ENCODE data around the gene BPGM. TPM values are rescaled to one million over a fixed set of nuclear protein-coding genes. Genes with fewer than 3 reads are reported as not detected.

Gene BPGM
- total RNA-seq, 1 experiment from 2014 or later: 32.5 TPM

DNA sequence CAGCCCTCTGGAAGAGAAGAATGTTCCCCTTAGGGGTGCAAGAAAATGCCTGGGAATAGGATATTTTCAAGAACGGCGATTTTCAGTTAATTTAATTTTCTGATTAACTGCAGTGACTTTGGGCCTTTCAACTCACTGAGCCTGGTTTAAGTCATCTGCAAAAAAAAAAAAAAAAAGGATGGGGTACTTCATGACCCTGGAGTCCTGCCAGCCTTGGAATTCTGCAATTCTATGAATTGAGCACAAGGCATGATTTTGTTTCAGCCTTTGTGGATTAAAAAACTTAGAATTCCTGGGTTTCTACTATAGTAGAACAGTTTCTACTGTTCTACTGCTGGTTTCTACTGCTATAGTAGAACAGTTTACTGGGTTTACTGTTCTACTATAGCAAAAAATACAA lies 74.5 kb downstream of the BPGM start:
- Mint-ChIP-seq H3K27me3 (ENCODE audit: unreplicated experiment) (no peaks in the 10 kb centered on the region), H3K36me3 (ENCODE audit: insufficient read depth, unreplicated experiment) (no peaks in the 10 kb centered on the region), H3K4me3 (ENCODE audit: low read depth, unreplicated experiment) (no peak overlapping the region), H3K27ac (ENCODE audit: unreplicated experiment) (no peak overlapping the region), H3K9me3 (ENCODE audit: low read depth, unreplicated experiment) (no peaks in the 10 kb centered on the region), H3K4me1 (ENCODE audit: low read depth, unreplicated experiment) (peaks cover 8% of the 10 kb centered on the region)
- CTCF ChIA-PET: no interaction called here
- intact Hi-C loops (cut with micrococcal nuclease; ENCODE audit: unreplicated experiment): no loop called here
- no peak for DNase-seq
- TF ChIP-seq, protein P1, sequence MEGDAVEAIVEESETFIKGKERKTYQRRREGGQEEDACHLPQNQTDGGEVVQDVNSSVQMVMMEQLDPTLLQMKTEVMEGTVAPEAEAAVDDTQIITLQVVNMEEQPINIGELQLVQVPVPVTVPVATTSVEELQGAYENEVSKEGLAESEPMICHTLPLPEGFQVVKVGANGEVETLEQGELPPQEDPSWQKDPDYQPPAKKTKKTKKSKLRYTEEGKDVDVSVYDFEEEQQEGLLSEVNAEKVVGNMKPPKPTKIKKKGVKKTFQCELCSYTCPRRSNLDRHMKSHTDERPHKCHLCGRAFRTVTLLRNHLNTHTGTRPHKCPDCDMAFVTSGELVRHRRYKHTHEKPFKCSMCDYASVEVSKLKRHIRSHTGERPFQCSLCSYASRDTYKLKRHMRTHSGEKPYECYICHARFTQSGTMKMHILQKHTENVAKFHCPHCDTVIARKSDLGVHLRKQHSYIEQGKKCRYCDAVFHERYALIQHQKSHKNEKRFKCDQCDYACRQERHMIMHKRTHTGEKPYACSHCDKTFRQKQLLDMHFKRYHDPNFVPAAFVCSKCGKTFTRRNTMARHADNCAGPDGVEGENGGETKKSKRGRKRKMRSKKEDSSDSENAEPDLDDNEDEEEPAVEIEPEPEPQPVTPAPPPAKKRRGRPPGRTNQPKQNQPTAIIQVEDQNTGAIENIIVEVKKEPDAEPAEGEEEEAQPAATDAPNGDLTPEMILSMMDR (IDR thresholded peaks at IDR 0.05; ENCODE audit: unreplicated experiment): no peak
- no TSS peak for BruUV-seq (replicated peaks)

DNA sequence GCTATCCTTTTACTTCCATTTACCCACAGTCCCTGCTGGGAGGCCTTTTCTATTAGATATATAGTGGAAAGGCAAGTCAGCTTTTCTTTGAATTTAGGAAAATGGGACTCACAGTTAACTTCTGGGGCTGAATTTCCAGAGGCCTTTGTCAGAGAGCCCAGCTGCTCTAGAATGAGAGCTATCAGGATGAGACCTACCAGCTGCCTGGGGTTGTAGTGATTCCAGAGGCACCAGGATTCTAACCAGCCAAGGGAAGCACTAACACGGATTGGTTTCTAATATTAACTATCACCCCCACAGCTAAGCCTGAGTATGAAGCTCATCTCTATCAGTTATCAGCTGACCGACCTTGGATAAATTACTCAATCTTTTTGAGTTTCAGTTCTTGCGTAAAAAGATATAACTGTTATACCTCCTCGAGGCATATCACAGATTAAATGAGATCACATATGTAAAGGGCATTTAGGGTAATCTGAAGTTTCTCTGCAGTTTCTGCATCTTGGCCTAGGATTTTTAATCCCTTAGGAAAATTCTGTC lies 76.2 kb downstream of the BPGM start:
- DNase-seq: no peak
- Mint-ChIP-seq H3K4me1 (ENCODE audit: low read depth, unreplicated experiment) (peaks cover 8% of the 10 kb centered on the region), H3K4me3 (ENCODE audit: low read depth, unreplicated experiment) (no peak overlapping the region)

DNA sequence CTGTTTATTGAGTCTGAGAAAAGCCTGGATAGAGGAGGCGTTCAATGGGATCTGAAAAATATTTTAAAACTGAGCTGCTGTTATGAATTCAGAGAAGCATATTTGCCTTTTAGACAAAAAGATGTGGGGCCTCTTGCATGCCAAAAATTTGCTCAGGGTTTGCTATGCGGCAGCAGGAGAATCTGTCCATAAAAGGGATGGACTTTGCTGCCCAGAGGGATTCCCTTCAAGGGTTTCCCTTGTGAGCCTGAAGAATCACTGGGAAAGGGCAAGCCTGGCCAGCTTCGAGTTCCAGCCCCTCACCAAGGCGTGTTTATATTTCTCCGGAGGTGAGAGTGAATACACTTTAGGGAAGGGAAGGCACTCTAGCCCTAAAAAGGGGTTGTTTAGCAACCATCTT lies 77.2 kb downstream of the BPGM start:
- TF ChIP-seq, protein P1 (IDR thresholded peaks at IDR 0.05; ENCODE audit: unreplicated experiment): no peak
- BruUV-seq (replicated peaks): no TSS peak
- Mint-ChIP-seq H3K4me3 (ENCODE audit: low read depth, unreplicated experiment) (no peak overlapping the region), H3K27ac (ENCODE audit: unreplicated experiment) (no peak overlapping the region), H3K36me3 (ENCODE audit: insufficient read depth, unreplicated experiment) (no peaks in the 10 kb centered on the region), H3K27me3 (ENCODE audit: unreplicated experiment) (no peaks in the 10 kb centered on the region), H3K4me1 (ENCODE audit: low read depth, unreplicated experiment) (peaks cover 8% of the 10 kb centered on the region), H3K9me3 (ENCODE audit: low read depth, unreplicated experiment) (no peaks in the 10 kb centered on the region)
- CTCF ChIA-PET: interaction anchor here (0.7 to 2.3 kb wide), 5 partner anchors 67 to 230 kb away, joined by 3 to 8 read pairs (median 4); no protein-coding TSS in a partner anchor
- DNase-seq: no peak
- intact Hi-C loops (cut with micrococcal nuclease; ENCODE audit: unreplicated experiment): loop anchor here (1.0 kb wide), 1 partner anchor 219 kb away; no protein-coding TSS in a partner anchor

More for the DNA sequence above, 76.2 kb downstream of the BPGM start:
- H3K9me3 Mint-ChIP-seq (ENCODE audit: low read depth, unreplicated experiment): no peaks in the 10 kb centered on the region
- TF ChIP-seq, protein P1 (IDR thresholded peaks at IDR 0.05; ENCODE audit: unreplicated experiment): no peak
- no peaks in the 10 kb centered on the region for H3K36me3 Mint-ChIP-seq (ENCODE audit: insufficient read depth, unreplicated experiment)
- no TSS peak for BruUV-seq (replicated peaks)
- H3K27me3 Mint-ChIP-seq (ENCODE audit: unreplicated experiment): no peaks in the 10 kb centered on the region
- CTCF ChIA-PET: no interaction called here
- intact Hi-C loops (cut with micrococcal nuclease; ENCODE audit: unreplicated experiment): no loop called here
- no peak overlapping the region for H3K27ac Mint-ChIP-seq (ENCODE audit: unreplicated experiment)

DNA sequence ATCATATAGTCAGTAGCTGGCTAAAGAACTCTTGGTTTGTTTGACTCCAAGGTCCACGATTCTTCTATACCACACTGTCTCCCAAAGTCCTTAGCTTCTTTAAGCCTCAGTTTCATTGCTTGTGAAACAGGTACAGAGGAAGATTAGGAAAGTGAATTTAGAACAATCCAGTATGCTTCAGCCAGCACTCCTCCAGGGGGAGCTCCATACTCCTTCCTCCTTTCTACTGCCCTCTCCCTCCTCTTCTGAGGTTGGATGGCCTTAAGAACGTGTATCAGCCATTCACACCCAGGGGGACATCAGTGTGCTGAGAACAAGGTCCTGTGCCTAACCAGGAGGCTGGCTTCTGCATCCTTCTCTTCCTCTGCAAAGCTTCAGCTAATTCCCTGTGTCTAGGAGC lies 78.0 kb downstream of the BPGM start:
- CTCF ChIA-PET: interaction anchor here (0.5 to 2.3 kb wide), 5 partner anchors 65 to 229 kb away, joined by 3 to 8 read pairs (median 4); no protein-coding TSS in a partner anchor
- Mint-ChIP-seq H3K27me3 (ENCODE audit: unreplicated experiment) (no peaks in the 10 kb centered on the region), H3K27ac (ENCODE audit: unreplicated experiment) (no peak overlapping the region), H3K9me3 (ENCODE audit: low read depth, unreplicated experiment) (no peaks in the 10 kb centered on the region), H3K4me3 (ENCODE audit: low read depth, unreplicated experiment) (no peak overlapping the region), H3K36me3 (ENCODE audit: insufficient read depth, unreplicated experiment) (no peaks in the 10 kb centered on the region), H3K4me1 (ENCODE audit: low read depth, unreplicated experiment) (peaks cover 8% of the 10 kb centered on the region)
- no TSS peak for BruUV-seq (replicated peaks)
- peak; percentile 57 for DNase-seq
- TF ChIP-seq, protein P1 (IDR thresholded peaks at IDR 0.05; ENCODE audit: unreplicated experiment): no peak
- intact Hi-C loops (cut with micrococcal nuclease; ENCODE audit: unreplicated experiment): loop anchor here (1.0 kb wide), 1 partner anchor 219 kb away; no protein-coding TSS in a partner anchor

Measured in Calu3 (cell line).